Sigmoid colon (tissue), 7 donors: ENCODE data around the gene INCA1. TPM values are rescaled to one million over a fixed set of nuclear protein-coding genes. Genes with fewer than 3 reads are reported as not detected.

Source experiments
- DNase-seq: peaks from one replicate; pipeline ENCODE4 v3.0.0-alpha.2; 2019
- H3K27ac ChIP-seq, 4 donors: fragments of 200-600 bp; sonication (generic); one replicate each; pipeline ENCODE4 v1.5.1; 2016 to 2019; ENCODE audit warnings: mild to moderate bottlenecking in 1 of 4
- H3K27me3 ChIP-seq, 3 donors: fragments of 200-600 bp; sonication (generic); one replicate each; pipeline ENCODE4 v1.5.1; 2019; ENCODE audit warnings: mild to moderate bottlenecking in 1 of 3
- H3K36me3 ChIP-seq, 4 donors: fragments of 200-600 bp; sonication (generic); one replicate each; pipeline ENCODE4 v1.5.1; 2016 to 2019
- H3K4me1 ChIP-seq, 4 donors: fragments of 200-600 bp; sonication (generic); one replicate each; pipeline ENCODE4 v1.5.1; 2017 to 2019
- H3K4me3 ChIP-seq, 4 donors: fragments of 200-600 bp; sonication (generic); one replicate each; pipeline ENCODE4 v1.5.1; 2017 to 2019; ENCODE audit warnings: mild to moderate bottlenecking in 2 of 4, moderate library complexity in 1 of 4
- H3K9me3 ChIP-seq, 4 donors: fragments of 200-600 bp in 3 of 4; sonication (generic) in 3 of 4; one replicate each; pipeline versions ENCODE4 v1.5.1 to v1.6.1; 2013 to 2019
- EP300 ChIP-seq, 4 donors: sonication (generic); formaldehyde crosslinking; IDR thresholded peaks; one replicate each; pipeline ENCODE4 v1.6.1; 2017; ENCODE audit warnings: antibody characterized with exemption in 4 of 4
- POLR2A ChIP-seq, 2 donors: fragments of 450-650 bp; IDR thresholded peaks; one replicate each; pipeline ENCODE4 v1.6.1; 2016; ENCODE audit warnings: antibody characterized with exemption in 2 of 2, mild to moderate bottlenecking in 2 of 2, moderate library complexity in 2 of 2
- POLR2AphosphoS5 ChIP-seq, 4 donors: sonication (generic); formaldehyde crosslinking; IDR thresholded peaks; one replicate each; pipeline ENCODE4 v1.6.1; 2017; ENCODE audit warnings: antibody characterized with exemption in 4 of 4
- WGBS, 2 donors: extraction: QIAGEN DNeasy Blood & Tissue Kit; methylation state at CpG; one replicate each; pipeline ENCODE4 v1.1.7; 2013; 5-methylcytosine and 5-hydroxymethylcytosine counted together
- intact Hi-C: fragments of 100-400 bp; cut with DNase I; formaldehyde crosslinking; loops from one replicate; pipeline ENCODE4 v1.15.1; 2023
- polyA plus RNA-seq, 3 donors: library from polyadenylated mRNA; stranded (reverse); fragments of 200-250 nt; gene quantifications; one replicate each; pipeline ENCODE4 v1.2.3, GENCODE V29; 2013
- total RNA-seq, 4 donors: library from RNA; depleted of rRNA; stranded (reverse); fragments of >200 nt; gene quantifications; one replicate each; pipeline ENCODE4 v1.1.0, GENCODE V29; 2016
- TF ChIP-seq, protein P1 (sequence below), 4 experiments: fragments of 450-650 bp in 3 of 4; fragments of 200-600 bp in 1 of 4; IDR thresholded peaks; one replicate each; pipeline ENCODE4 v1.5.1; 2016 to 2019; ENCODE audit warnings: antibody characterized with exemption in 4 of 4, mild to moderate bottlenecking in 3 of 4, moderate library complexity in 2 of 4
- donor health status: healthy with polysubstance abuse.
- donor health status: Bipolar disorder and iron deficiency.
- donor health status: healthy.

INCA1 gene
- total and polyA plus RNA-seq, 7 donors, result 0.36 to 3.6 (median 2.2) TPM

DNA sequence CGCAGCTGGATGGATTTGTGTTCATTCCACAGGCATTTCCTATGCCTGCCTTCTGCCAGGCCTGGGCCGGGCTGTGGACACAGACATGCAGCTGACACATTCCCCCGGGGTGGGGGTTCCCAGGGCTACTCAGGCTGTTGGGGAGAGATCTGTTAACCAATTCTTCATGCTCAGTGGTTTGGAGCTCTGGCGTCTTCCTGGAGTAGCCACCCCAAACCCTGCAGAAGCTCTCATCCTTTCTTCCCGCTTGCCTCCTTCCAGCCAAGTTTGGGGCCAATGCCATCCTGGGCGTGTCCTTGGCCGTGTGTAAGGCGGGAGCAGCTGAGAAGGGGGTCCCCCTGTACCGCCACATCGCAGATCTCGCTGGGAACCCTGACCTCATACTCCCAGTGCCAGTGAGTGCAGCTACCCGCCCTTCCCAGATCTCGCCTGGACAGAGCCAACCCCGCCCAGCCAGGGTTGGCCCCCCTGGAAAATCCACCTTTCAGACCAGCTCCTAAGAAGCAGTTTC is 43.8 kb downstream of the INCA1 start:
- intact Hi-C loops, result no loop called here
- TF ChIP-seq POLR2AphosphoS5 (IDR thresholded peaks at IDR 0.05) (no peak), POLR2A (IDR thresholded peaks at IDR 0.05) (no peak), EP300 (IDR thresholded peaks at IDR 0.05) (no peak)
- TF ChIP-seq, protein P1, sequence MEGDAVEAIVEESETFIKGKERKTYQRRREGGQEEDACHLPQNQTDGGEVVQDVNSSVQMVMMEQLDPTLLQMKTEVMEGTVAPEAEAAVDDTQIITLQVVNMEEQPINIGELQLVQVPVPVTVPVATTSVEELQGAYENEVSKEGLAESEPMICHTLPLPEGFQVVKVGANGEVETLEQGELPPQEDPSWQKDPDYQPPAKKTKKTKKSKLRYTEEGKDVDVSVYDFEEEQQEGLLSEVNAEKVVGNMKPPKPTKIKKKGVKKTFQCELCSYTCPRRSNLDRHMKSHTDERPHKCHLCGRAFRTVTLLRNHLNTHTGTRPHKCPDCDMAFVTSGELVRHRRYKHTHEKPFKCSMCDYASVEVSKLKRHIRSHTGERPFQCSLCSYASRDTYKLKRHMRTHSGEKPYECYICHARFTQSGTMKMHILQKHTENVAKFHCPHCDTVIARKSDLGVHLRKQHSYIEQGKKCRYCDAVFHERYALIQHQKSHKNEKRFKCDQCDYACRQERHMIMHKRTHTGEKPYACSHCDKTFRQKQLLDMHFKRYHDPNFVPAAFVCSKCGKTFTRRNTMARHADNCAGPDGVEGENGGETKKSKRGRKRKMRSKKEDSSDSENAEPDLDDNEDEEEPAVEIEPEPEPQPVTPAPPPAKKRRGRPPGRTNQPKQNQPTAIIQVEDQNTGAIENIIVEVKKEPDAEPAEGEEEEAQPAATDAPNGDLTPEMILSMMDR (IDR thresholded peaks at IDR 0.05), result no peak
- DNase-seq, result no peak
- Histone ChIP-seq H3K36me3 (peaks cover 0 to 5% (median 2%) of the 10 kb centered on the region in 4 donors), H3K9me3 (no peaks in the 10 kb centered on the region), H3K27ac (no peak overlapping the region), H3K4me3 (no peak overlapping the region), H3K4me1 (peaks cover 0 to 26% (median 14%) of the 10 kb centered on the region in 4 donors), H3K27me3 (no peaks in the 10 kb centered on the region)
- 75 to 84% methylated on average over 14 of the region's 14 CpGs for WGBS, 2 donors

DNA sequence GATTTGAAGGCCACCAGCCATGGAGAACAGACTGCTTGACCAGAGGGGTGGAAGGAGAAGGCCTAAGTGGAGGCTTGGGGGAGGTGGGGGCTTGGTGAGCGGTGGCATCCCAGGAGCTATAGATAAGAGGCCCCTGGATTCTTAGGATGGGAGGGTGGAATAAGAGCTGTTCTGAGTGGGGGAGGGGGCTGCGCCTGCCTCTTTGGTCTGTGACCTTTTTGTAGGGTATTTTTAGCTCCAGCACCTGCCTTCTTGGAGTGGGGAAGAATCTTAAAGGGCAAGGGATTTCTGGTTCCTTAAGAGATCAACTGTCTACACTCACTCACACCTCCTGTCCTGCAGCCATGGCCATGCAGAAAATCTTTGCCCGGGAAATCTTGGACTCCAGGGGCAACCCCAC is 45.8 kb downstream of the INCA1 start:
- Histone ChIP-seq H3K4me3 (no peak overlapping the region), H3K27ac (peak overlapping the region; percentile 98 to 100 (median 99)), H3K36me3 (peaks cover 0 to 4% (median under 1%) of the 10 kb centered on the region in 4 donors), H3K9me3 (no peaks in the 10 kb centered on the region), H3K27me3 (no peaks in the 10 kb centered on the region), H3K4me1 (peaks cover 0 to 32% (median 18%) of the 10 kb centered on the region in 4 donors)
- TF ChIP-seq POLR2A (IDR thresholded peaks at IDR 0.05), result no peak
- no peak for TF ChIP-seq EP300 (IDR thresholded peaks at IDR 0.05)
- no peak for TF ChIP-seq POLR2AphosphoS5 (IDR thresholded peaks at IDR 0.05)
- TF ChIP-seq, protein P1 (IDR thresholded peaks at IDR 0.05), result no peak
- DNase-seq, result no peak
- intact Hi-C loops, result no loop called here
- 93 to 97% methylated on average over 3 of the region's 3 CpGs for WGBS, 2 donors

DNA sequence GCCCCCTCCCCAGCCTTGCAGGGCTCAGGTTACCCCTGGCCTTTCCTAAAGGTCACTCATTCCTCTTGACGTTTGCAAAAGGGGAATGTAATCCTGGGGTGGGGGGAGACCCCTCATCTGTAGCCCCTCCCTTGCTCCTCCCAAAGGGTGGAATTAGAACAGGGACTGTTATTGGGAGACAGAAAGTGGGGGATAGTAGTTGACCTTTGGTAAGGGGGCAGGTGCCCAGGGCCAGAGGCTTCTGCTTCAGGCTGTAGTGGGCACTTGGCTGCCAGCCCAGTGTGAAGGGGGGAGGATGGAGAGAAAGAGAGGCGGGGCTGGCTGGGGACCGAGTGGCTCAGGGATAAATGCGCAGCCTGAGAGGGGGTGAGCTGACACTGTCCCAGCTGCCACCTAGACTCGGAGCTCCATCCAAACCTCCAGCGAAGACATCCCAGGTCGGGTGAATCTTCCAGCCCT is 46.5 kb downstream of the INCA1 start, which contains the start of gene ENO3:
Gene ENO3 (plus strand): TSS at position 374 of the 459 bp plus-strand sequence. CDS start 711 bp downstream, outside the sequence.
- H3K9me3 ChIP-seq, result no peaks in the 10 kb centered on the region
- peaks cover 0 to 39% (median 25%) of the 10 kb centered on the region in 4 donors for H3K4me1 ChIP-seq
- intact Hi-C loops, result no loop called here
- TF ChIP-seq POLR2A (IDR thresholded peaks at IDR 0.05) (no peak), POLR2AphosphoS5 (IDR thresholded peaks at IDR 0.05) (no peak), EP300 (IDR thresholded peaks at IDR 0.05) (no peak)
- TF ChIP-seq, protein P1 (IDR thresholded peaks at IDR 0.05), result no peak
- H3K4me3 ChIP-seq, result peak within 1 kb of the TSS; percentile 80 to 99 (median 96)
- peaks cover 0 to 11% (median 7%) of the 10 kb centered on the region in 4 donors for H3K36me3 ChIP-seq
- whole genome bisulfite sequencing, 2 donors, result 40 to 47% methylated on average over 7 of the region's 7 CpGs
- no peaks in the 10 kb centered on the region for H3K27me3 ChIP-seq
- DNase-seq, result no peak
- peak within 1 kb of the TSS; percentile 98 to 100 (median 99) for H3K27ac ChIP-seq

DNA sequence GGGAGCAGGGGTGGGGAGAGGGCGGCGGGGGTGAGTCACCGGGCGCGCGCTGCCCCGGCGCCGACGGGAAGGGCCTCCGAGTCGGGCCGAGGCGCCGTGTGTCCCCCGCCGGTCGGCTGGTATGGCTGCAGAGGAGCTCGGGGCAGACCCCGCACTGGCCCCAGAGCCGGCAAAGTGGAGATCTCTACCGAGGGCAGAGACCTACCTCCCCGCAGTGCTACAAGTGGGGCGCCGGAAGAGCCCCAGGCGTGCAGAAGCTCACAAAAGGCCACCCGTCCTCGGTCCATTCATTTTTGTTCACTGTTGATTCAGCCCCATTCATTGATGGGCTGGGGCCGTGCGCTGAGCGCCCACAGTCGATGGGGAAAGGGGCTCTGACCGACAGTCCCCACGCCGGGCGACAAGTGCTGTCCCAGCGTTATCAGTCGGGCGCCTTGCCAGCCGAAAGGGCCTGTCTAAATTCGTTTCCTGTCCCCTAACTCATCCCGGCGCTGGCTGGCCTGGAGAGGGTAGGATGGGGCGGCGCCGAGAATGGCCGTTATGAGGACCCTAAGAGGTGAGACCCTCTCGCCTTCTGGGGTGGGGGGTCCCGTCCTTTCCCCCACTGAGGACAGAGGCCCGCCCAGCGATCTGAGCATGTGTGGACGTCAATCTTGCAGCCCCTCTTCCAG is 47.1 kb downstream of the INCA1 start:
- no peaks in the 10 kb centered on the region for H3K27me3 ChIP-seq
- peak; percentile 83 for DNase-seq
- intact Hi-C loops, result no loop called here
- WGBS, 2 donors, result 2 to 6% methylated on average over 52 of the region's 52 CpGs
- peak overlapping the region; percentile 80 to 99 (median 96) for H3K4me3 ChIP-seq
- peak overlapping the region; percentile 98 to 100 (median 99) for H3K27ac ChIP-seq
- TF ChIP-seq, protein P1 (IDR thresholded peaks at IDR 0.05), result no peak
- no peak for TF ChIP-seq EP300 (IDR thresholded peaks at IDR 0.05)
- peak in 1 of 4 donors; percentile 2 for TF ChIP-seq POLR2AphosphoS5 (IDR thresholded peaks at IDR 0.05)
- no peak for TF ChIP-seq POLR2A (IDR thresholded peaks at IDR 0.05)
- peaks cover 0 to 16% (median 11%) of the 10 kb centered on the region in 4 donors for H3K36me3 ChIP-seq
- no peaks in the 10 kb centered on the region for H3K9me3 ChIP-seq
- H3K4me1 ChIP-seq, result peaks cover 0 to 44% (median 31%) of the 10 kb centered on the region in 4 donors
